Endothelial cell of umbilical vein (primary cell): Measurements from ENCODE around the gene HADH.

Source experiments
- EZH2 ChIP-seq: IDR thresholded peaks from 2 replicates; pipeline ENCODE4 v1.6.1; 2012; ENCODE audit warnings: borderline replicate concordance, low read depth, mild to moderate bottlenecking, moderate library complexity, low read length, inconsistent platforms; ENCODE audit not compliant: severe bottlenecking
- MAX ChIP-seq: IDR thresholded peaks from 2 replicates; pipeline ENCODE4 v1.6.1; 2011; ENCODE audit not compliant: insufficient read depth, insufficient read length
- POLR2A ChIP-seq: IDR thresholded peaks from 2 replicates; pipeline ENCODE4 v1.6.1; 2012; ENCODE audit warnings: low read depth, mild to moderate bottlenecking, control low read depth, low read length
- POLR2AphosphoS5 ChIP-seq: IDR thresholded peaks from 2 replicates; pipeline ENCODE4 v1.6.1; 2012; ENCODE audit warnings: low read depth, mild to moderate bottlenecking, control low read depth, low read length, moderate library complexity; ENCODE audit not compliant: insufficient read depth
- TF ChIP-seq, protein P1 (sequence below), 2 donors: IDR thresholded peaks; 1 replicate in 1 of 2; 2 replicates in 1 of 2; pipeline ENCODE4 v1.5.1; 2011; ENCODE audit warnings: low read length in 2 of 2, mild to moderate bottlenecking in 2 of 2, moderate library complexity in 2 of 2, control low read depth in 1 of 2, inconsistent platforms in 1 of 2, low read depth in 1 of 2; ENCODE audit not compliant: insufficient read depth in 1 of 2; ENCODE audit errors: extremely low read depth in 1 of 2

DNA sequence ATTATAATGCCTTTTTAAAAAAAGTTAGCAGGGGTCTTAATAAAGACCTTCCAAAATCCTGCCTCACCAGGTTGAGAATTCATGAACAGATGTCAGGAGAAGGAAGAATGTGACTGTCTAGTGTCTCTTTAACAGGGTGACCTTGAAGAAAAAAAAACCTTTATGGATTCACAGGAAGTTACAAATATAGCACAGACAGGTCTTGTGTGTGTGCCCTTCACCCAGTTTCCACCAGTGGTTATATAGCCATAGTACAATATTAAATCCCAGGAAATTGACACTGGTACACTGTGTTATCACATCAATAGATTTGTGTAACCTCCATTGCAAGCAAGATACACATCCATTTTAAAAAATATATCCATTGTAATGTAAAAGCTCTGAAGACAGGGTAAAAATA is 43.7 kb downstream of the HADH start:
- no peak for TF ChIP-seq POLR2A
- TF ChIP-seq, protein P1, sequence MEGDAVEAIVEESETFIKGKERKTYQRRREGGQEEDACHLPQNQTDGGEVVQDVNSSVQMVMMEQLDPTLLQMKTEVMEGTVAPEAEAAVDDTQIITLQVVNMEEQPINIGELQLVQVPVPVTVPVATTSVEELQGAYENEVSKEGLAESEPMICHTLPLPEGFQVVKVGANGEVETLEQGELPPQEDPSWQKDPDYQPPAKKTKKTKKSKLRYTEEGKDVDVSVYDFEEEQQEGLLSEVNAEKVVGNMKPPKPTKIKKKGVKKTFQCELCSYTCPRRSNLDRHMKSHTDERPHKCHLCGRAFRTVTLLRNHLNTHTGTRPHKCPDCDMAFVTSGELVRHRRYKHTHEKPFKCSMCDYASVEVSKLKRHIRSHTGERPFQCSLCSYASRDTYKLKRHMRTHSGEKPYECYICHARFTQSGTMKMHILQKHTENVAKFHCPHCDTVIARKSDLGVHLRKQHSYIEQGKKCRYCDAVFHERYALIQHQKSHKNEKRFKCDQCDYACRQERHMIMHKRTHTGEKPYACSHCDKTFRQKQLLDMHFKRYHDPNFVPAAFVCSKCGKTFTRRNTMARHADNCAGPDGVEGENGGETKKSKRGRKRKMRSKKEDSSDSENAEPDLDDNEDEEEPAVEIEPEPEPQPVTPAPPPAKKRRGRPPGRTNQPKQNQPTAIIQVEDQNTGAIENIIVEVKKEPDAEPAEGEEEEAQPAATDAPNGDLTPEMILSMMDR (IDR thresholded peaks at IDR 0.05; ENCODE audit: extremely low read depth in 1 of 2, insufficient read depth in 1 of 2, low read depth in 1 of 2, low read length in 2 of 2): no peak
- TF ChIP-seq MAX: no peak
- TF ChIP-seq EZH2: no peak
- TF ChIP-seq POLR2AphosphoS5: no peak
